A549 (cell line): Measurements from ENCODE around the gene KCTD18.

Experiments used
- ATOH8 ChIP-seq: fragments of 250-450 bp; sonication (Bioruptor Pico); IDR thresholded peaks from 2 replicates; pipeline ENCODE4 v1.5.0; 2020; ENCODE audit warnings: low read depth, mild to moderate bottlenecking, moderate library complexity
- CBX8 ChIP-seq: fragments of 200-600 bp; sonication (generic); IDR thresholded peaks from 2 replicates; pipeline ENCODE4 v1.6.1; 2016
- CTCF ChIP-seq: fragments of >200 bp; sonication (Bioruptor Twin); formaldehyde crosslinking; IDR thresholded peaks from 3 replicates; pipeline ENCODE4 v1.5.1; 2016
- EP300 ChIP-seq, 2 experiments: fragments of >200 bp; sonication (Bioruptor Twin); formaldehyde crosslinking; IDR thresholded peaks; 2 replicates in 1 of 2; 3 replicates in 1 of 2; pipeline ENCODE4 v1.6.1; 2016 to 2017
- ESRRA ChIP-seq: fragments of 150-350 bp; IDR thresholded peaks from 2 replicates; pipeline ENCODE4 v1.6.1; 2014; ENCODE audit warnings: mild to moderate bottlenecking, low read length, borderline replicate concordance
- MYC ChIP-seq: IDR thresholded peaks from 2 replicates; pipeline ENCODE4 v1.6.1; 2012; ENCODE audit warnings: mild to moderate bottlenecking, inconsistent platforms, low read length, improper control_type of control experiment, borderline replicate concordance
- NFE2L2 ChIP-seq: fragments of 150-350 bp; conservative IDR thresholded peaks from 2 replicates; pipeline ENCODE4 v1.6.1; 2014; ENCODE audit warnings: low read length
- SMC3 ChIP-seq: fragments of >200 bp; sonication (Bioruptor Twin); formaldehyde crosslinking; IDR thresholded peaks from 3 replicates; pipeline ENCODE4 v1.6.1; 2018; ENCODE audit warnings: inconsistent platforms

- TF ChIP-seq NFE2L2 (no peak), CBX8 (no peak), SMC3 (no peak), EP300 (IDR thresholded peaks at IDR 0.05) (no peak), MYC (no peak), CTCF (no peak), ATOH8 (CRISPR knock-in tag) (no peak), ESRRA (no peak)
Observed at GRCh38 chr2:200450288-200450687, 59.6 kb downstream of the KCTD18 start.
